Retinal pigment epithelial cell (primary cell): ENCODE results near the gene PCBD1.

Experiments used
- DNase-seq: peaks from one replicate; pipeline ENCODE4 v3.0.0-alpha.2; 2010; ENCODE audit warnings: low read depth
- H3K4me3 ChIP-seq: 2 replicates; pipeline ENCODE4 v1.5.1; 2011; ENCODE audit warnings: mild to moderate bottlenecking, low read length, control low read depth, moderate library complexity
- TF ChIP-seq, protein P1 (sequence below): conservative IDR thresholded peaks from 2 replicates; pipeline ENCODE4 v1.5.1; 2011; ENCODE audit warnings: low read depth, low read length, control low read depth, inconsistent platforms

PCBD1 gene

DNA sequence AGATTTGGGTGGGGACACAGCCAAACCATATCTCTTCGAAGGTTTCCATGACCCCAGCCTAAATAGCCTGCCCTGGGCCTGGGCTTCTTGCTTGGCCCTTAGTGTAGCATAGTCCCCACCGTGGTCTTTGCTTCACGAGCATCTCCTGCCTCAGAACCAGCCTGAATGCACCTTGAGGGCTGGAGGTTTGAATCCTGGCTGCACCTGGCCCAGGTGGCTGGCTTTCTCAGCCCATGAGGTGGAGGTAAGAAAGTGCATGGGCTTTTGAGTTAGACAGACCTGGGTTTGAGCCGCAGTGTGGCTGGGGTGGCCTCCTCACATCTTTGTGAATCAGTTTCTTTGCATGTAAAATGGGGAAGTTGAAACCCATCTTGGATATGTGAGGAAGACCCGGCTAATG lies 24.2 kb upstream of the PCBD1 start:
- no peak for DNase-seq
- TF ChIP-seq, protein P1, sequence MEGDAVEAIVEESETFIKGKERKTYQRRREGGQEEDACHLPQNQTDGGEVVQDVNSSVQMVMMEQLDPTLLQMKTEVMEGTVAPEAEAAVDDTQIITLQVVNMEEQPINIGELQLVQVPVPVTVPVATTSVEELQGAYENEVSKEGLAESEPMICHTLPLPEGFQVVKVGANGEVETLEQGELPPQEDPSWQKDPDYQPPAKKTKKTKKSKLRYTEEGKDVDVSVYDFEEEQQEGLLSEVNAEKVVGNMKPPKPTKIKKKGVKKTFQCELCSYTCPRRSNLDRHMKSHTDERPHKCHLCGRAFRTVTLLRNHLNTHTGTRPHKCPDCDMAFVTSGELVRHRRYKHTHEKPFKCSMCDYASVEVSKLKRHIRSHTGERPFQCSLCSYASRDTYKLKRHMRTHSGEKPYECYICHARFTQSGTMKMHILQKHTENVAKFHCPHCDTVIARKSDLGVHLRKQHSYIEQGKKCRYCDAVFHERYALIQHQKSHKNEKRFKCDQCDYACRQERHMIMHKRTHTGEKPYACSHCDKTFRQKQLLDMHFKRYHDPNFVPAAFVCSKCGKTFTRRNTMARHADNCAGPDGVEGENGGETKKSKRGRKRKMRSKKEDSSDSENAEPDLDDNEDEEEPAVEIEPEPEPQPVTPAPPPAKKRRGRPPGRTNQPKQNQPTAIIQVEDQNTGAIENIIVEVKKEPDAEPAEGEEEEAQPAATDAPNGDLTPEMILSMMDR: no peak
- no peak overlapping the region for H3K4me3 ChIP-seq

DNA sequence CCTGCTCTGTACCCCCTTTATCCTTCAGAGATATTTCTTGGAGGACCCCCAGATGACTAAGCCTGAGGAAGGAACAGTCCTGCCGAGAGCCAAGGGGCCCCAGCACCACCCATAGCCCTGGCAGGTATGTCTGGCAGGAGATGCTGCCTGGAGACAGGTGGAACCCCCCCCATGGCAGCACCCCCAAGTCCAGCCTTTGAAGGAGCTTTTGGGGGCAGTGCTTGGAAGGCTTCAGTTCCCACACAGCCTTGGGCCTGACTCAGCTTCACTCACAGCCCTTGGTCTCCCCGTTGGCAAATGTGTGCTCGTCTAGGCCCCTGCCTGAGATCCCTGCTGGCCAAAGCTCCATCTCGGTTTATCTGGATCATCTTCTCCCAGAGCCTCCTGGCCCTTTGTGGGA lies 23.0 kb upstream of the PCBD1 start:
- TF ChIP-seq, protein P1: no peak
- DNase-seq: no peak
- H3K4me3 ChIP-seq: no peak overlapping the region

DNA sequence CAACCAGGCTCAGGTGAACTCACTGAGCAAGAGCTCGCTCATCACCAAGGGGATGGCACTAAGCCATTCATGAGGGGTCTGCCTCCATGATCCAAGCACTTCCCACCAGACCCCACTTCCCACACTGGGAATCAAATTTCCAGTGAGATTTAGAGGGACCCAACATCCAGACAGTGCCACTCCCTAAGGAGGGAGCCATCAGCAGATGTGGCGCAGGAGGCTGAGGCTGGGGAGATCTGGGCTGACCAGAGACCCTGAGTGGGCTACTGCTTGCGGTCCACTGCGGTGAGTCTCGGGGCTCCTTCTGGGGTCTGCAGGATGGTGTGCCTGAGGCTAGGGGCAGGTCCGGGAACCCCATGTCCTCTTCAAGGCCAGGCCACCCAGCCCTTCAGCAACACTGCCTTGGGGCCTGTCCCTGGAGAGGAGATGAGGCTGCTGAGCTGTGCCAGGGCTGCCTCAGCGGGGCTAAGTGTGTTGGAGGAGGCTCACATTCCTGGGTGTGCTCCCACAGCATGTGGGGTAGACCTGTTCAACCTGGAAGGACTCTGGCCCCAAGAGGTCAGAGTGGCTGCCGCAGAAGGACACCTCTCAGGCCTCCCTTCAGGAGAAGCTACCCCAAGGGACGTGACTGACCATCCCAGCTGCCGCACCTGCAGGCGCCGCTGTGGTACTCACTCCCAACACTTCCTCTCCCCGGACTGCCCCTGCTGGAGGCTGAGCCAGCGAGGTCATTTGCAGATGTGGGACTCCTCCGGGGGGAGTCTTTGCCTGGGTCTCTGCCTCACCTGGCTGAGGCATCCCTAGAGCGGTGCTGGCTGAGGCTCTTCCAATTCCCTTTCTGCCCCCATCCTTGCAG lies 22.3 kb upstream of the PCBD1 start:
- H3K4me3 ChIP-seq: no peak overlapping the region
- TF ChIP-seq, protein P1: no peak
- no peak for DNase-seq

DNA sequence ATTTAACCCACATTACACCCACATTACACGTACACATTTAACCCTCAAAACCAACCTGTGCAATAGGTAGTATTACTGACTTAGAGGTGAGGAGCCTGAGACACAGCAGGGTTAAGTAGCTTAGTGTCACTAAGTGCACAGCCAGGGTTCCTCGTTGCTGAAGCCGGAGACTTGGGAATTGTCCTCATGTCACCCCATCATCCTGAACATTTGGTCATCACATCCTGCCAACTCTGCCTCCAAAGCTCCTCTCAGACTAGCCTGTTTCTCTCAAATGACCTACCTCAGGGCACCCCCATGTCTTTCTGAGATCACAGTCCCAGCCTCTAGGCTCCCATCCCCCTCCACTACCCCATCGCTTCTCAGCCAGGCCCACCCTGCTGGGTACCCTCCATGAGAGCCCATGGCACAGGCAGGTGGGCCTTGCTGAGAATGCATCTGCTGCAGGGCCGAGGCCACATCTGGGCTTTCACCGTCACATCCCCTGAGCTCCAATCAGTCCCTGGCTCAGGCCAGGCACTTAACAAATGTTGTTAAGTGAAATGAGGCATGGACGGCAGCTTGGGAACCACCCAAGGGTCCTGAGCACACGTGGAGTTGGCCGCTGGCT lies 21.1 kb upstream of the PCBD1 start:
- TF ChIP-seq, protein P1: no peak
- DNase-seq: no peak
- no peak overlapping the region for H3K4me3 ChIP-seq

DNA sequence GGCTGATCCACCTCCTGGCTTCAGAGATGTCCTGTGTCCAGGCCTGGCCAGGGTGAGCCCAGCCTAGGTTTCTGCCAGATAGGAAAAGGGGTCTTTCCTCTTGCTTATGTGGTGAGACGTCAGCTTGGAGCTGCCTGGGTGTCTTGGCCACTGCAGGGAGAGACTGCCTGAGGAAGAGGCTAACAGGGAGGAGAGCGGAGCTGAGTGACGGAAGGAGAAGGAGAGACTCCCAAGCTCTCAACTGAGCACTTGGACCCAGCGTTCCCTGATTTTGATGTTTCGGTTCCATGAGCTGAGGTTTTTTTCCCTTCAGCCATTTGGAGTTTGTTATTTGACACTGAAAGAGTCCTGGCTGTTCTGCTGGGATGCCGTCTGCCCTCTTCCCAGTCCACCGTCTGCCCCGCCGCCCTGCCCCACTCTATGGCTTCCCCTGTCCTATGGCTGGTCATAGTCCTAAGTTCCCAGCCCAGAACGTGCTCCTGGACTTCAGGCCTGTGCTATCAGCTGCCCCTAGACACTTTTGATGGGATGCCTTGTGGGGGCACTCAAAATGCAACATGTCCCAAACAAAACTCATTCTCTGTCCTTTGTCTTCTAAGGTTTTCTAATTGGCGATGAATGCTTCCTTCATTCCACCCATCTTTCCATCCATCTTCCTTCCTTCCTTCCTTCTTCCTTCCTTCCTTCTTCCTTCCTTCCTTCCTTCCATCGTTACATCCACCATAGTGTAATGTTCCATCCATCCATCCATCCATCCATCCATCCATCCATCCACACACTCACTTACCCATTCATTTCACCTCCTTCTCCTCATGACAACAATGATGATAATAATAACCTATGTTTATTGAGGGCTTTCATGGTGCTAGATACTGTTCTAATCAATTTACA lies 20.3 kb upstream of the PCBD1 start:
- TF ChIP-seq, protein P1: no peak
- no peak overlapping the region for H3K4me3 ChIP-seq
- DNase-seq: no peak

DNA sequence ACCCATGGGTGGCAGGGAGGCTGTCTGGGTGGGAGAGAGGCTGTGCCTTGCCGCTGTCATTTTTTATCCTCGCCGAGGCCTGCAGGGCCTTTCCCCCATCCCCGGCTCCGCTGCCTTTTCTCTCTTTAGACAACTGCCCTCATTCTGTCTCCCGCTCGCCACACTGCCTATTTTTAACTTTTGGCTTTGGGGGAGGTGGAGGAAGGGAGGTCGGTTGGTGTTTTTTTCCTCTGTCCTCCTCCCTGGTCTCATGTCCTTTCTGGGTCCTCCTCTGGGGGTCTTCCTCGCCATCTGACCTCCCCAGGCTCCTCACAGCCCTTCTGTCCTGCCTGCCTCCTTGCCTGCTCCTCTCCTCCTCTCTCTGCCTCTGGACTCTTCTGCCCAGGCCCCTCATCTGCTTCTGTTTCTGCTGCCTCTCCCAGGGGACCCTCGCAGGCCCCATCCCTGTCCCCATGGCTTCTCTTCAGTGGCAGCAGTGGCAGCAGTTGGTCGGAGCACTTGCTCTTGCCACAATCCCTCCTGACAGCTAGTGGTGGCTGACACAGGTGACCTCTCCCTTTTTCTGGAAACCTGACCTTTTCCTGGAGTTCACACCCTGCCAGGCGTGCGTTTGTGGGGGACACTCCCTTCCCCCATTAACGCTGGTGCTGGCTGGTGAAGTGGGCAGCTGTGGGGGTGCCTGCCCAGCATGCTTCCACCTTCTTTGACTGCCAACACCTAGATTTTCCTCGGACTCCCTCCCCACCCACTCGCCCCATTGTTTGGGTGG lies 19.5 kb upstream of the PCBD1 start:
- no peak for DNase-seq
- TF ChIP-seq, protein P1: no peak
- H3K4me3 ChIP-seq: no peak overlapping the region
